MG63 (cell line): ENCODE measurements around the gene ATXN1. TPM values are rescaled to one million over a fixed set of nuclear protein-coding genes. Genes with fewer than 3 reads are reported as not detected.
"Not testable (repeated sequence)": the region's sequence is repeated elsewhere in the genome, so short reads cannot be mapped to it uniquely, and the experiment has no call there.

Source experiments
- DNase-seq: peaks from one replicate; pipeline ENCODE4 v3.0.0-alpha.2; 2020
- H3K27me3 ChIP-seq: fragments of 250-450 bp; sonication (Bioruptor Pico); 2 replicates; pipeline ENCODE4 v1.5.1; 2020; ENCODE audit warnings: mild to moderate bottlenecking, moderate library complexity
- H3K36me3 ChIP-seq: fragments of 250-450 bp; sonication (Bioruptor Pico); 2 replicates; pipeline ENCODE4 v1.5.1; 2020; ENCODE audit warnings: mild to moderate bottlenecking, moderate library complexity
- H3K4me3 ChIP-seq: fragments of 250-450 bp; sonication (Bioruptor Pico); 2 replicates; pipeline ENCODE4 v1.5.1; 2020; ENCODE audit warnings: mild to moderate bottlenecking, moderate library complexity
- H3K9me3 ChIP-seq: fragments of 250-450 bp; sonication (Bioruptor Pico); 2 replicates; pipeline ENCODE4 v1.5.1; 2020; ENCODE audit warnings: mild to moderate bottlenecking, moderate library complexity
- total RNA-seq: library from RNA; depleted of rRNA; stranded (reverse); fragments of >200 nt; shearing (Covaris generic); gene quantifications from 2 replicates; pipeline ENCODE4 v1.2.3, GENCODE V29; 2014; ENCODE audit warnings: low replicate concordance

Gene ATXN1
- total RNA-seq, 1 experiment from 2014 or later = 5.9 TPM

- Histone ChIP-seq H3K9me3 (no peaks in the 10 kb centered on the region), H3K27me3 (no peaks in the 10 kb centered on the region), H3K4me3 (no peak overlapping the region), H3K36me3 (0 out of 2 replicates have a peak, but pooled peaks cover 2% of the 10 kb centered on the region)
- no peak for DNase-seq
Measured at GRCh38 chr6:16637635-16638034, 123.6 kb downstream of the ATXN1 start.

GRCh38 chr6:16635810-16636602, 125.3 kb downstream of the ATXN1 start:
- no peak overlapping the region for H3K4me3 ChIP-seq
- H3K36me3 ChIP-seq = 0 out of 2 replicates have a peak, but pooled peaks cover 2% of the 10 kb centered on the region
- H3K9me3 ChIP-seq = no peaks in the 10 kb centered on the region
- peak; percentile 5 for DNase-seq
- H3K27me3 ChIP-seq = no peaks in the 10 kb centered on the region

- no peaks in the 10 kb centered on the region for H3K27me3 ChIP-seq
- no peaks in the 10 kb centered on the region for H3K9me3 ChIP-seq
- 0 out of 2 replicates have a peak, but pooled peaks cover 2% of the 10 kb centered on the region for H3K36me3 ChIP-seq
- H3K4me3 ChIP-seq = no peak overlapping the region
- DNase-seq = no peak
Measured at GRCh38 chr6:16635291-16635809, 125.9 kb downstream of the ATXN1 start.

GRCh38 chr6:16634855-16635254, 126.4 kb downstream of the ATXN1 start:
- Histone ChIP-seq H3K36me3 (0 out of 2 replicates have a peak, but pooled peaks cover 2% of the 10 kb centered on the region), H3K4me3 (no peak overlapping the region)
- DNase-seq = no peak

GRCh38 chr6:16633961-16634360, 127.3 kb downstream of the ATXN1 start:
- Histone ChIP-seq H3K4me3 (no peak overlapping the region), H3K27me3 (no peaks in the 10 kb centered on the region), H3K9me3 (no peaks in the 10 kb centered on the region), H3K36me3 (0 out of 2 replicates have a peak, but pooled peaks cover 2% of the 10 kb centered on the region)
- no peak for DNase-seq

More at GRCh38 chr6:16634855-16635254, 126.4 kb downstream of the ATXN1 start:
- H3K27me3 ChIP-seq = no peaks in the 10 kb centered on the region
- H3K9me3 ChIP-seq = no peaks in the 10 kb centered on the region

- no peaks in the 10 kb centered on the region for H3K36me3 ChIP-seq
- DNase-seq = no peak
- H3K4me3 ChIP-seq = no peak overlapping the region
- no peaks in the 10 kb centered on the region for H3K9me3 ChIP-seq
- no peaks in the 10 kb centered on the region for H3K27me3 ChIP-seq
Measured at GRCh38 chr6:16633465-16633864, 127.8 kb downstream of the ATXN1 start.

GRCh38 chr6:16632101-16632500, 129.2 kb downstream of the ATXN1 start:
- no peaks in the 10 kb centered on the region for H3K27me3 ChIP-seq
- H3K36me3 ChIP-seq = no peaks in the 10 kb centered on the region
- no peak for DNase-seq
- H3K9me3 ChIP-seq = no peaks in the 10 kb centered on the region
- no peak overlapping the region for H3K4me3 ChIP-seq

- no peaks in the 10 kb centered on the region for H3K27me3 ChIP-seq
- no peaks in the 10 kb centered on the region for H3K36me3 ChIP-seq
- no peaks in the 10 kb centered on the region for H3K9me3 ChIP-seq
- DNase-seq = no peak
- H3K4me3 ChIP-seq = no peak overlapping the region
Measured at GRCh38 chr6:16630026-16630643, 131.1 kb downstream of the ATXN1 start.

GRCh38 chr6:16628580-16628979, 132.7 kb downstream of the ATXN1 start:
- H3K36me3 ChIP-seq, H3K27me3 ChIP-seq, H3K9me3 ChIP-seq, H3K4me3 ChIP-seq, DNase-seq: not testable (repeated sequence)

GRCh38 chr6:16626650-16627049, 134.6 kb downstream of the ATXN1 start:
- Histone ChIP-seq H3K36me3 (no peaks in the 10 kb centered on the region), H3K4me3 (no peak overlapping the region), H3K9me3 (no peaks in the 10 kb centered on the region), H3K27me3 (no peaks in the 10 kb centered on the region)
- DNase-seq = no peak

GRCh38 chr6:16625291-16626265, 135.7 kb downstream of the ATXN1 start:
- H3K36me3 ChIP-seq = no peaks in the 10 kb centered on the region
- no peaks in the 10 kb centered on the region for H3K9me3 ChIP-seq
- H3K4me3 ChIP-seq = no peak overlapping the region
- H3K27me3 ChIP-seq = no peaks in the 10 kb centered on the region
- no peak for DNase-seq

- H3K9me3 ChIP-seq = no peaks in the 10 kb centered on the region
- H3K27me3 ChIP-seq = no peaks in the 10 kb centered on the region
- H3K36me3 ChIP-seq = no peaks in the 10 kb centered on the region
- no peak overlapping the region for H3K4me3 ChIP-seq
- DNase-seq = no peak
Measured at GRCh38 chr6:16624636-16625290, 136.5 kb downstream of the ATXN1 start.

- H3K9me3 ChIP-seq = no peaks in the 10 kb centered on the region
- no peaks in the 10 kb centered on the region for H3K36me3 ChIP-seq
- H3K27me3 ChIP-seq = no peaks in the 10 kb centered on the region
- DNase-seq = no peak
- no peak overlapping the region for H3K4me3 ChIP-seq
Measured at GRCh38 chr6:16623731-16624130, 137.5 kb downstream of the ATXN1 start.

- no peaks in the 10 kb centered on the region for H3K27me3 ChIP-seq
- no peak overlapping the region for H3K4me3 ChIP-seq
- no peak for DNase-seq
- H3K36me3 ChIP-seq = no peaks in the 10 kb centered on the region
- no peaks in the 10 kb centered on the region for H3K9me3 ChIP-seq
Measured at GRCh38 chr6:16623029-16623653, 138.1 kb downstream of the ATXN1 start.

GRCh38 chr6:16622193-16622592, 139.1 kb downstream of the ATXN1 start:
- no peak for DNase-seq
- Histone ChIP-seq H3K4me3 (no peak overlapping the region), H3K9me3 (no peaks in the 10 kb centered on the region), H3K36me3 (no peaks in the 10 kb centered on the region), H3K27me3 (no peaks in the 10 kb centered on the region)

GRCh38 chr6:16621002-16621401, 140.3 kb downstream of the ATXN1 start:
- no peak for DNase-seq
- no peaks in the 10 kb centered on the region for H3K9me3 ChIP-seq

More at GRCh38 chr6:16621002-16621401, 140.3 kb downstream of the ATXN1 start:
- no peaks in the 10 kb centered on the region for H3K36me3 ChIP-seq
- H3K27me3 ChIP-seq = no peaks in the 10 kb centered on the region
- H3K4me3 ChIP-seq = no peak overlapping the region
